HG02763 (cell line): ENCODE data around the gene SULF2.

Experiments used
- ATAC-seq: cut with Tn5 transposase; IDR thresholded peaks from one replicate; pipeline ENCODE4 v1.9.1; 2021; ENCODE audit warnings: mild to moderate bottlenecking, moderate library complexity; ENCODE audit not compliant: unreplicated experiment

The SULF2 gene

GRCh38 chr20:47672886-47673670 is 112.2 kb downstream of the SULF2 start:
- no peak for ATAC-seq

- no peak for ATAC-seq
These were observed 113.1 kb downstream of the SULF2 start for GRCh38 chr20:47672166-47672565.

DNA sequence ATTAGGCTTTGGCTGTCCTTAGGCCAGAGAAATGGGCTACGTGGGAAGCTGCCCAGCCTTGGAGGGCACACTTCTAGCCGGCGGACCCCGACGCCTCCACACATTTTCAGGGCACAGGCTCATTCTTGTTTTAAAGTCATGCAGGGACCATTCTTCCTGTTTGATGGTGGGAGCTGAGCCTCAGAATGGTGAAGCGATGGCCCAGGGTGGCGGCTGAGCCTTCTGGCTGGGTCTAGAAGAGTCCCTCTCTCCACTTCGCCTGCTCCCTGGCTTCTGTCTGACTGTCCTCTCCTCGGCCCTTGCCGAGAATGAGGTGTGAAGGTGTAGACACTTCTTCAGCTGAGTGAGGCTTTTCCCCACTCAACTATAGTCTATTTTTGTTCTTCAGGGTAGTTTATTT is 114.4 kb downstream of the SULF2 start:
- ATAC-seq = no peak

GRCh38 chr20:47669927-47670890 is 115.1 kb downstream of the SULF2 start:
- no peak for ATAC-seq

- no peak for ATAC-seq
These were observed 115.8 kb downstream of the SULF2 start for GRCh38 chr20:47669489-47669888.

DNA sequence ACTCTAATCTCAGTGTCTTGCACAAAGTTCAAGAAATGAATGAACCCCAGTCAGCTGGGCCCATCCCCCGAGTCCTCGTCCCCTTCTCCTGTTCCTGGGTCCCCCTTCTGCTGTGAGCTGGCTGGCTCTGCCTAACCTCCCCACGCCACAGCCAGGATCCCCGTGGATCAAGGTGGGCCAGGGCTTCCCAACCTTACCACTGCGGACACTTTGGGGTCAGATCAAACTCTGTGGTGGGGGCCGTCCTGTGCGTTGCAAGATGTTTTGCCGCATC is 116.2 kb downstream of the SULF2 start:
- ATAC-seq = no peak

- no peak for ATAC-seq
These were observed 116.7 kb downstream of the SULF2 start for GRCh38 chr20:47668313-47669151.

- ATAC-seq = no peak
These were observed 117.6 kb downstream of the SULF2 start for GRCh38 chr20:47667531-47668312.

GRCh38 chr20:47667086-47667485 is 118.2 kb downstream of the SULF2 start:
- no peak for ATAC-seq

GRCh38 chr20:47666304-47666703 is 119.0 kb downstream of the SULF2 start:
- ATAC-seq = no peak

- no peak for ATAC-seq
These were observed 119.9 kb downstream of the SULF2 start for GRCh38 chr20:47665221-47665991.

DNA sequence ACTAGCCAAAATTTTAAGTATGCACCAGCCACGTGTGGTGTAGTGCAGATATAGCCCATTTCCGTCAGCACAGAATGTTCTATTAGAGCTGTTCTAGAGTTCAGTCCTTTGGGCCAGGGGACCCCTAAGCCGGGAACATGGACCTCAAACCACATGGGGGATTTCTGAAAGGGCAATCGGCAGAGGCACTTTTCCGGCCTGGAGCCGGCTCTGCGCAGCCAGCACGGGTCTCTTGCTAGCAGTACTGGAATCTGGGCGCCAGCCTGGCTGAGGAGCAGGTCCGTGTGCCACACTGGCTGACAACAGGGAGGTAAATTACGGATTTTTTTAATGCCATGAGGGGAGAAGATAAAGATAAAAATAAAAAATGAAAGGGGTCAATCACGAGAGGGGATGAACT is 120.5 kb downstream of the SULF2 start:
- ATAC-seq = no peak

DNA sequence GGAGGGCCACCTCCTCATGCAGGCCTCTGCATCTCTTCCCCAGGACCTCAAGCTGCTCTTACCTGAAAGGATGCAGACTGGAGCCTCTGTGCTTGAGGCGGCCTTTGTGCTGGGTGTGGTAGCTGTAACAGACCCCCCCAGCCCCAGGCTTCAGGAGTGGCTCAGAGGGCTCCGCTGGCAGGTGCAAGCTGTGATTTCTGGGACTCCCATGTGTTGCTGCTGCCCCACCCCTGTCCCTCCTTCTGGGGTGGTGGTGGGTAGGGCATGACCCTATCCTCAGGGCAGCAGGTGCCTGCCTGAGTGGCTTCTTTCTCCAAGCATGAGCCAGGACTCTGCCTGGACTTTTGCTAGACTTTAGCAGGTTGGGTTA is 121.2 kb downstream of the SULF2 start:
- ATAC-seq = no peak

DNA sequence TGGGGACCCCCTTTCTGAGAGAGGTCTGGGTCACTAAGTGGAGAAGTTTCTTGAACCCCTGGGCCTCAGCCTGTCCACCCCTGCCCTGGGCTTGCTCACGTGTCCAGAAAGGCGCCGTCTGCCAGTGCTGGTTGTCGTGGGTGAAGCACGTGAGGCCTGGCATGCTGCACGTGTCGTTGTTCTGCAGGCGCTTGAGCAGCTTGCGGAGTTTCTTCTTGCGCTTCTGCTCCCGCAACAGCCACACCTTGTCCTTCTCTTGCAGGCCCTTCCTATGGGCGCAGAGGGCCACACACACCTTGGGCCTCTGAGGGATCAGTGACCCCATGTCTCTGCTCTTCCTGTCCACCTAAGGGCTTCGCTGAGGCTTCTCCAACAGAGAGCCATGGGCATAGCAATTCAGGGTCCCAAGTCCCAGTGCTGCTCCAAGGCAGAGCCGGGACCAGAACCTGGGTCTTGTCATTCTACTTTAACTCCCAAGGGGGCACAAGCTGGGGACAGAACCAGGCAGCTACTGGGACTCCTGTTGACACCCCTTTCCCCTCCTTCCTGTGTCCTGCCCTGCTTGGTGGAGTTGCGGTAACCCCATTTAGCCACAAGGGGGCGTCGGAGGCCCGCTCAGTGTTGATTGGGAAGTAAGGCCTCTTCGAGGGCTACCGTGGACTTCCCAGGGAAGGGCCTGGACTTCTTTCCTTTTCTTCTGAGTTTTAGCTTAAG is 121.8 kb downstream of the SULF2 start:
- ATAC-seq = no peak

- no peak for ATAC-seq
These were observed 122.6 kb downstream of the SULF2 start for GRCh38 chr20:47662483-47663353.

GRCh38 chr20:47661714-47662113 is 123.6 kb downstream of the SULF2 start:
- no peak for ATAC-seq

DNA sequence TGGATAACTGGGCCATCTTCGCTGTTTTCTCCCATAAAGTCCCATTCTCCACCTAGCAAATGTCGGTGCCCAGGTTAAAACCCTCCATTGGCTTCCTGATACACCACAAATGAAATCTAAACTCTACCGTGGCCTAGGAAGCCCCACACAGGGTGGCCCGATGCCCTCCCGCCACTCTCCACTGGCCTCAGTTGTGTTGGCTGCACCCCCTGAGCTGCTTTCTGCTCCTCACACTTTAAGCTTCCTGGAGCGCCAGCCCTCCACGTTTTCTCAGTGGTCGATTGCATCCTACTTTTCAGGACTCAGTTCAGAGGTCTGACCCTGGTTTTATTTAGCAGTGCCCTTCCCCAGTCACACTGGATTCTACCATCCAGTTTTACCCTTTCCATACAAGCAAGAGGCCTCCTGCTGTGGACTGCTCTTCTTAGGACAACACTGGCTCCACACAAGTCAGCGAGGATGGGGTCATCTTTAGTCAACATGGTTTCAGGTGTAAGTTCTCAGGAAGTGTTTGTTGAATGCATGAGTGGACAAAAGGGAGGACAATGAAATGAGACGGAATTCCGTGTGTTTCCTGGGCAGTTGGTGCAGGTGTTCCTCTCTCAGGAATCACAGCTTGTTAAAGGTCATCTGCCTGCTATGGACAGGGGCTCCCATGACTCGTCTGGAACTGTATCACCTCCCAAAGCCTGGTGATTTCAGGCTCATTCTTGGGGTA is 124.1 kb downstream of the SULF2 start:
- no peak for ATAC-seq

DNA sequence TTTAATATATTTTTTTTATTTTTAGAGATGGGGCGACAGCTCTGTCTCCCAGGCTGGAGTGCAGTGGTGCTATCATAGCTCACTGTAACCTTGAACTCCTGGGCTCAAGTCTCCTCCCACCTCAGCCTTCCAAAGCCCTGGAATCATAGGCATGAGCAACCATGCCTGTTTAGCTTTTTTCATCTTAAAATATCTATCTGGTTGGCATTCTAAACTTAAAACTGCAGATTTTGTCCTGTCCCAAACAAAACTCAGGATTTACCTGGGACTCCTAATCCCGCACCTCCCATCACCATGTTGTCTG is 124.7 kb downstream of the SULF2 start:
- no peak for ATAC-seq
